Sigmoid colon (tissue), 7 donors: ENCODE data around the gene FOXN1. TPM values are rescaled to one million over a fixed set of nuclear protein-coding genes. Genes with fewer than 3 reads are reported as not detected.

ENCODE experiments used
- DNase-seq: peaks from one replicate; pipeline ENCODE4 v3.0.0-alpha.2; 2019
- H3K27ac ChIP-seq, 4 donors: fragments of 200-600 bp; sonication (generic); one replicate each; pipeline ENCODE4 v1.5.1; 2016 to 2019; ENCODE audit warnings: mild to moderate bottlenecking in 1 of 4
- H3K27me3 ChIP-seq, 3 donors: fragments of 200-600 bp; sonication (generic); one replicate each; pipeline ENCODE4 v1.5.1; 2019; ENCODE audit warnings: mild to moderate bottlenecking in 1 of 3
- H3K36me3 ChIP-seq, 4 donors: fragments of 200-600 bp; sonication (generic); one replicate each; pipeline ENCODE4 v1.5.1; 2016 to 2019
- H3K4me1 ChIP-seq, 4 donors: fragments of 200-600 bp; sonication (generic); one replicate each; pipeline ENCODE4 v1.5.1; 2017 to 2019
- H3K4me3 ChIP-seq, 4 donors: fragments of 200-600 bp; sonication (generic); one replicate each; pipeline ENCODE4 v1.5.1; 2017 to 2019; ENCODE audit warnings: mild to moderate bottlenecking in 2 of 4, moderate library complexity in 1 of 4
- H3K9me3 ChIP-seq, 4 donors: fragments of 200-600 bp in 3 of 4; sonication (generic) in 3 of 4; one replicate each; pipeline versions ENCODE4 v1.5.1 to v1.6.1; 2013 to 2019
- CTCF ChIP-seq, 4 experiments: fragments of 450-650 bp in 3 of 4; fragments of 200-600 bp in 1 of 4; IDR thresholded peaks; one replicate each; pipeline ENCODE4 v1.5.1; 2016 to 2019; ENCODE audit warnings: antibody characterized with exemption in 4 of 4, mild to moderate bottlenecking in 3 of 4, moderate library complexity in 2 of 4
- EP300 ChIP-seq, 4 donors: sonication (generic); formaldehyde crosslinking; IDR thresholded peaks; one replicate each; pipeline ENCODE4 v1.6.1; 2017; ENCODE audit warnings: antibody characterized with exemption in 4 of 4
- POLR2A ChIP-seq, 2 donors: fragments of 450-650 bp; IDR thresholded peaks; one replicate each; pipeline ENCODE4 v1.6.1; 2016; ENCODE audit warnings: antibody characterized with exemption in 2 of 2, mild to moderate bottlenecking in 2 of 2, moderate library complexity in 2 of 2
- POLR2AphosphoS5 ChIP-seq, 4 donors: sonication (generic); formaldehyde crosslinking; IDR thresholded peaks; one replicate each; pipeline ENCODE4 v1.6.1; 2017; ENCODE audit warnings: antibody characterized with exemption in 4 of 4
- WGBS, 2 donors: extraction: QIAGEN DNeasy Blood & Tissue Kit; methylation state at CpG; one replicate each; pipeline ENCODE4 v1.1.7; 2013; 5-methylcytosine and 5-hydroxymethylcytosine counted together
- intact Hi-C: fragments of 100-400 bp; cut with DNase I; formaldehyde crosslinking; loops from one replicate; pipeline ENCODE4 v1.15.1; 2023
- polyA plus RNA-seq, 3 donors: library from polyadenylated mRNA; stranded (reverse); fragments of 200-250 nt; gene quantifications; one replicate each; pipeline ENCODE4 v1.2.3, GENCODE V29; 2013
- total RNA-seq, 4 donors: library from RNA; depleted of rRNA; stranded (reverse); fragments of >200 nt; gene quantifications; one replicate each; pipeline ENCODE4 v1.1.0, GENCODE V29; 2016
- donor health status: healthy with polysubstance abuse.
- donor health status: Bipolar disorder and iron deficiency.
- donor health status: healthy.

FOXN1 gene
- total and polyA plus RNA-seq, 7 donors = 0.23 to 0.60 (median 0.38) TPM; not detected in 4

- 91 to 92% methylated on average over 4 of the region's 4 CpGs for WGBS, 2 donors
- intact Hi-C loops = no loop called here
- no peak overlapping the region for H3K27ac ChIP-seq
Observed at GRCh38 chr17:28530250-28530649, 24.1 kb downstream of the FOXN1 start.

GRCh38 chr17:28530926-28531325 lies 24.8 kb downstream of the FOXN1 start:
- no peak for TF ChIP-seq CTCF (IDR thresholded peaks at IDR 0.05)
- no peak for TF ChIP-seq POLR2AphosphoS5 (IDR thresholded peaks at IDR 0.05)
- no peak for TF ChIP-seq POLR2A (IDR thresholded peaks at IDR 0.05)
- TF ChIP-seq EP300 (IDR thresholded peaks at IDR 0.05) = no peak
- intact Hi-C loops = no loop called here
- Histone ChIP-seq H3K27me3 (peaks cover 0 to 5% (median 0%) of the 10 kb centered on the region in 3 donors), H3K4me3 (no peak overlapping the region), H3K27ac (no peak overlapping the region), H3K4me1 (no peaks in the 10 kb centered on the region), H3K9me3 (no peaks in the 10 kb centered on the region), H3K36me3 (no peaks in the 10 kb centered on the region)
- no peak for DNase-seq
- 82 to 88% methylated on average over 7 of the region's 7 CpGs for WGBS, 2 donors

More at GRCh38 chr17:28530250-28530649, 24.1 kb downstream of the FOXN1 start:
- Histone ChIP-seq H3K4me1 (no peaks in the 10 kb centered on the region), H3K36me3 (no peaks in the 10 kb centered on the region), H3K4me3 (no peak overlapping the region), H3K9me3 (no peaks in the 10 kb centered on the region), H3K27me3 (peaks cover 0 to 5% (median 0%) of the 10 kb centered on the region in 3 donors)
- no peak for DNase-seq
- TF ChIP-seq EP300 (IDR thresholded peaks at IDR 0.05) (no peak), CTCF (IDR thresholded peaks at IDR 0.05) (no peak), POLR2AphosphoS5 (IDR thresholded peaks at IDR 0.05) (no peak), POLR2A (IDR thresholded peaks at IDR 0.05) (no peak)

GRCh38 chr17:28532050-28532960 lies 26.2 kb downstream of the FOXN1 start:
- Histone ChIP-seq H3K27me3 (peaks cover 0 to 5% (median 0%) of the 10 kb centered on the region in 3 donors), H3K4me1 (no peaks in the 10 kb centered on the region), H3K4me3 (no peak overlapping the region), H3K9me3 (no peaks in the 10 kb centered on the region), H3K27ac (no peak overlapping the region), H3K36me3 (no peaks in the 10 kb centered on the region)
- no peak for DNase-seq
- 53 to 75% methylated on average over 7 of the region's 7 CpGs for WGBS, 2 donors
- intact Hi-C loops = no loop called here
- TF ChIP-seq CTCF (IDR thresholded peaks at IDR 0.05) (no peak), EP300 (IDR thresholded peaks at IDR 0.05) (no peak), POLR2A (IDR thresholded peaks at IDR 0.05) (no peak), POLR2AphosphoS5 (IDR thresholded peaks at IDR 0.05) (no peak)

- H3K9me3 ChIP-seq = no peaks in the 10 kb centered on the region
- 26 to 69% methylated on average over 16 of the region's 16 CpGs for WGBS, 2 donors
- no peak overlapping the region for H3K4me3 ChIP-seq
- no peak for DNase-seq
- H3K27me3 ChIP-seq = peaks cover 0 to 5% (median 0%) of the 10 kb centered on the region in 3 donors
- H3K36me3 ChIP-seq = no peaks in the 10 kb centered on the region
- H3K4me1 ChIP-seq = no peaks in the 10 kb centered on the region
- TF ChIP-seq POLR2A (IDR thresholded peaks at IDR 0.05) (no peak), EP300 (IDR thresholded peaks at IDR 0.05) (no peak), POLR2AphosphoS5 (IDR thresholded peaks at IDR 0.05) (no peak), CTCF (IDR thresholded peaks at IDR 0.05) (no peak)
- no peak overlapping the region for H3K27ac ChIP-seq
- intact Hi-C loops = no loop called here
Observed at GRCh38 chr17:28533091-28533807, 27.1 kb downstream of the FOXN1 start.
